ENCODE results near the gene LINGO4. TPM values are rescaled to one million over a fixed set of nuclear protein-coding genes. Genes with fewer than 3 reads are reported as not detected.

Gene LINGO4
- total RNA-seq, 1 experiment from 2014 or later: not detected

GRCh38 chr1:151839082-151839412 is 33.8 kb upstream of the LINGO4 start:
- H3K27me3 Mint-ChIP-seq (ENCODE audit: insufficient read depth, unreplicated experiment): no peaks in the 10 kb centered on the region
- BruUV-seq (replicated peaks): no TSS peak
- Histone ChIP-seq H3K9me3 (no peaks in the 10 kb centered on the region), H3K36me3 (ENCODE audit: control insufficient read depth, insufficient read depth, low read length) (no peaks in the 10 kb centered on the region; the same call in 1 of the 2 replicates), H3K4me3 (ENCODE audit: low read depth, low read length) (no peak overlapping the region), H3K27me3 (replicated peaks; ENCODE audit: control insufficient read depth, insufficient read depth, low read length) (no peaks in the 10 kb centered on the region), H3K4me1 (peaks cover 20% of the 10 kb centered on the region)
- H3K4me1 Mint-ChIP-seq (ENCODE audit: low read depth, unreplicated experiment): peaks cover 26% of the 10 kb centered on the region
- DNase-seq: no peak
- ChIA-PET POLR2A (interaction anchor here (0.5 kb wide), 1 partner anchor 301 kb away, joined by 4 read pairs; no protein-coding TSS in a partner anchor), CTCF (interaction anchor here (0.6 to 1.6 kb wide), 2 partner anchors 76 to 88 kb away, joined by 5 read pairs; partner anchors contain the start of gene MRPL9)
- H3K9me3 Mint-ChIP-seq (ENCODE audit: unreplicated experiment): no peaks in the 10 kb centered on the region
- peaks cover 15% of the 10 kb centered on the region for H3K36me3 Mint-ChIP-seq (ENCODE audit: insufficient read depth, unreplicated experiment)
- H3K4me3 Mint-ChIP-seq (ENCODE audit: unreplicated experiment): peak overlapping the region; percentile 93
- TF ChIP-seq CTCF (IDR thresholded peaks at IDR 0.05; ENCODE audit: insufficient read depth in 1 of 2, low read depth in 1 of 2, low read length in 1 of 2, severe bottlenecking in 1 of 2, unreplicated experiment in 1 of 2): no peak
- peak overlapping the region; percentile 88 for H3K27ac Mint-ChIP-seq (ENCODE audit: unreplicated experiment)
- intact Hi-C loops (cut with micrococcal nuclease; ENCODE audit: unreplicated experiment): loop anchor here (5.0 kb wide), 4 partner anchors 47 to 387 kb away; partner anchors contain the start of gene TDRKH

DNA sequence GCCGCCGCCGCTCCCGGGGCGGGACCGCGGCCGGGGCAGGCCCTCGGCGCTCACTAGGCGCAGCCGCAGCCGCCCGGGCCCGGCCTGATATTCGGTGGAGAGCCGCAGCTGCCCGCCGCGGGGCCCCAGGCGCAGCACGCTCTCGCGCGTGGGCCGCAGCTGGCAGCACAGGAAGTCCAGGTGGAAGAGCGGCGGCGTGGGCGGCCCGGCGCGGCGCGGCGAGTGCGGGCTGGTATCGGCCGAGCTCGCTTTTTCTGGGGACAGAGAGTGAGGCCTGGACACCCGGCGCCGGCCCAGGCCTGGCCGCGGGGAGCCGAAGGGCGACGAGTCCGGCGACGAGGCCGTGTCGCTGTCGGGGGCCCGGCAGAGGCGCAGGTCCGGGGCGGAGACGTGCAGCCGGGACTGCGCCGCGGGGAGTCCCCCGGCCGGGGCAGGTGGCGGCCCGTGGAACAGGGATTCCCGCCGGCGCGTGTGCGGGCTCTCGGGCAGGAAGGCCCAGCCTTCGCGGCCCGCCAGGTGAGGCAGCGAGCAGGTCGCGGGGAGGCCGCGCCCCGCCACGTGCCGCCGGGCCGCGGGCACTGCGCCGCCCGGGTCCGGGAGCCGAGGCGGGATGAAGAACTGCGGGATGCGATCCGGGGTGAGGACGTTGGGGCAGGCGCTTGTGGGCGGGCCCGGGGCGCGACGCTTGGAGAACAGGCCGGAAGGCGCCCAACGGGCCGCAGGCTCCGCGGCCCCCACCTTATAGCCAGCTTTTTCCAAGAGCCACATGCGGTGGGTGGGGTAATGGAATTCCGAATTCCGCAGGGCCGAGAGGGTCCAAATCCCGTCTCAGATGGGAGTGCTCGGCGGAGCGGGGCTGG is 33.2 kb upstream of the LINGO4 start:
- no peak for DNase-seq
- Histone ChIP-seq H3K27me3 (replicated peaks; ENCODE audit: control insufficient read depth, insufficient read depth, low read length) (no peaks in the 10 kb centered on the region), H3K9me3 (no peaks in the 10 kb centered on the region), H3K36me3 (ENCODE audit: control insufficient read depth, insufficient read depth, low read length) (no peaks in the 10 kb centered on the region; the same call in 1 of the 2 replicates), H3K4me3 (ENCODE audit: low read depth, low read length) (no peak overlapping the region), H3K4me1 (peaks cover 20% of the 10 kb centered on the region)
- CTCF ChIA-PET: interaction anchor here (1.6 kb wide), 1 partner anchor 76 kb away, joined by 5 read pairs; the partner anchor contains the start of gene MRPL9
- TF ChIP-seq CTCF (IDR thresholded peaks at IDR 0.05; ENCODE audit: insufficient read depth in 1 of 2, low read depth in 1 of 2, low read length in 1 of 2, severe bottlenecking in 1 of 2, unreplicated experiment in 1 of 2): no peak
- no peaks in the 10 kb centered on the region for H3K9me3 Mint-ChIP-seq (ENCODE audit: unreplicated experiment)
- BruUV-seq (replicated peaks): no TSS peak
- H3K27me3 Mint-ChIP-seq (ENCODE audit: insufficient read depth, unreplicated experiment): no peaks in the 10 kb centered on the region
- intact Hi-C loops (cut with micrococcal nuclease; ENCODE audit: unreplicated experiment): loop anchor here (5.0 kb wide), 4 partner anchors 46 to 386 kb away; partner anchors contain the start of gene TDRKH
- peaks cover 26% of the 10 kb centered on the region for H3K4me1 Mint-ChIP-seq (ENCODE audit: low read depth, unreplicated experiment)
- POLR2A ChIA-PET: interaction anchor here (0.5 kb wide), 1 partner anchor 300 kb away, joined by 4 read pairs; no protein-coding TSS in a partner anchor
- H3K27ac Mint-ChIP-seq (ENCODE audit: unreplicated experiment): no peak overlapping the region
- H3K36me3 Mint-ChIP-seq (ENCODE audit: insufficient read depth, unreplicated experiment): peaks cover 15% of the 10 kb centered on the region
- peak overlapping the region; percentile 93 for H3K4me3 Mint-ChIP-seq (ENCODE audit: unreplicated experiment)

DNA sequence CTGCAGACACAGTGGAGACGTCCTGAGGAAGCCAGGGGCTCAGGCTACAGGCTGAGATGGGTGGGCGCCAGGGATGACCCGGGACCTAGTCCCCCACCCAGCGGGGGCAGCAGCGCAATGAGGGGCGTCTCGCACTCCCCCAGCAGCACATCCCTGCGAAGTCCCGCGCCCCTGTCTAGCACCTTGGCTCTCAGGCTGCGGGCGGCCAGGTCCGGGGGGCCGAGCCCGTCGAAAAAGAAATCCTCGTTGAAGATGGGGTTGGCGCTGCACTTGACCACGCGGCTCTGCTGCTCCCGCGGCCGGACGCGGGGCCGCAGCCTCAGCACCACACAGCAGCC is 32.6 kb upstream of the LINGO4 start:
- Histone ChIP-seq H3K4me3 (ENCODE audit: low read depth, low read length) (no peak overlapping the region), H3K4me1 (peaks cover 20% of the 10 kb centered on the region), H3K27me3 (replicated peaks; ENCODE audit: control insufficient read depth, insufficient read depth, low read length) (no peaks in the 10 kb centered on the region), H3K36me3 (ENCODE audit: control insufficient read depth, insufficient read depth, low read length) (no peaks in the 10 kb centered on the region; the same call in 1 of the 2 replicates), H3K9me3 (no peaks in the 10 kb centered on the region)
- Mint-ChIP-seq H3K4me1 (ENCODE audit: low read depth, unreplicated experiment) (peaks cover 26% of the 10 kb centered on the region), H3K36me3 (ENCODE audit: insufficient read depth, unreplicated experiment) (peaks cover 15% of the 10 kb centered on the region), H3K4me3 (ENCODE audit: unreplicated experiment) (no peak overlapping the region), H3K27ac (ENCODE audit: unreplicated experiment) (no peak overlapping the region), H3K9me3 (ENCODE audit: unreplicated experiment) (no peaks in the 10 kb centered on the region), H3K27me3 (ENCODE audit: insufficient read depth, unreplicated experiment) (no peaks in the 10 kb centered on the region)
- intact Hi-C loops (cut with micrococcal nuclease; ENCODE audit: unreplicated experiment): loop anchor here (2.0 to 5.0 kb wide), 5 partner anchors 46 to 386 kb away; partner anchors contain the start of gene TDRKH
- BruUV-seq (replicated peaks): no TSS peak
- CTCF ChIA-PET: no interaction called here
- POLR2A ChIA-PET: no interaction called here
- TF ChIP-seq CTCF (IDR thresholded peaks at IDR 0.05; ENCODE audit: insufficient read depth in 1 of 2, low read depth in 1 of 2, low read length in 1 of 2, severe bottlenecking in 1 of 2, unreplicated experiment in 1 of 2): no peak
- DNase-seq: no peak
